HUES6 (cell line): ENCODE measurements around the gene KRT77.
A peak's percentile ranks its signal among the peaks of the same experiment; 100 is the strongest.
"Not testable (repeated sequence)": the region's sequence is repeated elsewhere in the genome, so short reads cannot be mapped to it uniquely, and the experiment has no call there.

Experiments
- H3K27ac ChIP-seq: 2 replicates; pipeline ENCODE4 v1.7.0; 2013; ENCODE audit warnings: low read depth, mild to moderate bottlenecking, low read length, inconsistent platforms
- H3K27me3 ChIP-seq: 2 replicates; pipeline ENCODE4 v1.6.1; 2013; ENCODE audit warnings: low read length; ENCODE audit not compliant: control insufficient read depth, insufficient read depth
- H3K36me3 ChIP-seq: 2 replicates; pipeline ENCODE4 v1.6.1; 2013; ENCODE audit warnings: low read length; ENCODE audit not compliant: control insufficient read depth, insufficient read depth
- H3K4me1 ChIP-seq: 2 replicates; pipeline ENCODE4 v1.6.1; 2013; ENCODE audit warnings: low read length; ENCODE audit not compliant: control insufficient read depth, insufficient read depth
- H3K4me3 ChIP-seq: 2 replicates; pipeline ENCODE4 v1.5.1; 2013; ENCODE audit warnings: low read depth, low read length
- H3K9ac ChIP-seq: one replicate; pipeline ENCODE4 v1.6.1; 2013; ENCODE audit warnings: mild to moderate bottlenecking, low read length
- H3K9me3 ChIP-seq: 2 replicates; pipeline ENCODE4 v1.6.1; 2013; ENCODE audit warnings: low read depth, low read length; ENCODE audit not compliant: control insufficient read depth, insufficient read depth

KRT77 gene

DNA sequence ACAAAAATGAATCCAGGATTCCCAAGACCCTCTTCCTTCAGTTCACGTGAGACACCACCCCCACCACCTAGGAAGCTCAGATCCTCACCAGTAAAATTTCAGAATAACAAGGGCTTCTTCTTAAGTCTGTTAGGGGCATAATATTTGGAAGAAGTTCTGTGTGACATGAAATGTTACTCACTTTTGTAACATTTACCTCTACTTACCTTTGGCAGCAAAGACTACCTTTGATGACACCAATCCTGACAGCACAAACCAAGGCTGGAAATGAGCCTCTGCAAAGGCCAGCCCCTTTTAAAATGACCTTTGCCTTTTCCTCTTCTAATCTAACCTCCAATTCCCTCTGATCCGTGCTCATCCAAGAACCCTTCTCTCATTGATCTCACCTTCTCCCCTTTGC, 19.4 kb upstream of the KRT77 start:
- no peak overlapping the region for H3K4me3 ChIP-seq

DNA sequence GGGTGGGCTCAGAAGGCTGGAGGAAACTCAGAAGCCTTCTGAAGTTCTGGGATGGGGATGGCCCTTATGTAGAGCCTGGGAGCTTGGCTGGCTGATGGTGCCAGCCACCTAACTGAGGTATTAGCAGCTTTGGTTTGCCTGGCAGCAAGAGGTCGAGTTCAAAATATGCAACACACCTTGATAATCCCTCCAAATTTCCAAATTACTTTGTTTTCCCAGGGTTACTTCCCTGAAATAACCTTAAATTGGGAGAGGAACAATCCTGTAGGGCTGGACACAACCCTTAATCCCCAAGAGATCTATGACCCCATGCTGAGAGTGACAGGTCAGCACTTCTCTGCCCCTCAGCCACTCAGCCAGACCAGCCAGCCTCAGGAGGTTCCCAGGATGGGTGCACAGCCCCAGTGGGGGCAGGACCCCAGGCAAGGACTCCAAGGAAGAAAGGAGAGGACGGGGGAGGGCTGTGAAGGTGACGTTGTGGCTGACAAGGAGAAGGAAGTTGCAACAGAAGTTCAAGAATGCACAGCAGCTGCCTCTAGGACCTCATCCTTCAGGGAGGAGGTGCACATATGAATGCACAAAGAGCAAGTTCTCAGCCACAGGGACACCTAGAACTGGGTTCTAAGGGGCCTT, 18.6 kb upstream of the KRT77 start:
- no peak overlapping the region for H3K27ac ChIP-seq
- no peaks in the 10 kb centered on the region for H3K36me3 ChIP-seq
- no peak overlapping the region for H3K4me3 ChIP-seq
- no peak overlapping the region for H3K9ac ChIP-seq
- H3K4me1 ChIP-seq, result no peaks in the 10 kb centered on the region
- H3K27me3 ChIP-seq, result peaks cover 28% of the 10 kb centered on the region; the same call in 1 of the 2 replicates
- no peaks in the 10 kb centered on the region for H3K9me3 ChIP-seq

More for the DNA sequence above, 19.4 kb upstream of the KRT77 start:
- Histone ChIP-seq H3K27me3 (peaks cover 32% of the 10 kb centered on the region; the same call in 1 of the 2 replicates), H3K4me1 (no peaks in the 10 kb centered on the region), H3K27ac (no peak overlapping the region), H3K9me3 (no peaks in the 10 kb centered on the region), H3K9ac (no peak overlapping the region), H3K36me3 (no peaks in the 10 kb centered on the region)

DNA sequence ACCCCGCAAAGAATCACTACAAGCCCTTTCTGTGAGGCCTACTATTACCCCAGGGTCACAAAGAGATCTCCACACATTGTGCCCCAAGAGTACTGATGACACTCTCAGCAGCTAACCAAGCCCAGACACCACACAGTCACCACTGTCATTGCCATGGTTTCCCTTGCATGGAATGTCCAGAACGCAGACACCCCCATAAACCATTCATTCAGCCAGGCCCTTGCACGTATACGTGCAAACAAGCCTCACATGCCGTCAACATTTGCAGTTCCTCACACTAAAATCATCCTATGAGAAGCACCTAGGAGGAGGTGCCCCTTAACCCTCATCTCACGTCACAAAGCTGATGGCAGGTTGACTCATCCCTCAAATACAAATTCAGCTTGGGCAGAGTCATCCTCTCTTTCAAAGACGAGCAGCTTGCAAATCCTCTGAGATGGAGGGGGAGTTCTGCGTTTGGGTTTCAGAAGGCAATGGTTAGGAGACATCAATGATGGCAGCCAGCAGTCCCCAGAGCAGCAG, 17.1 kb upstream of the KRT77 start:
- Histone ChIP-seq H3K4me3 (no peak overlapping the region), H3K27ac (no peak overlapping the region), H3K36me3 (no peaks in the 10 kb centered on the region), H3K4me1 (no peaks in the 10 kb centered on the region), H3K27me3 (peaks cover 30% of the 10 kb centered on the region), H3K9me3 (no peaks in the 10 kb centered on the region), H3K9ac (no peak overlapping the region)

DNA sequence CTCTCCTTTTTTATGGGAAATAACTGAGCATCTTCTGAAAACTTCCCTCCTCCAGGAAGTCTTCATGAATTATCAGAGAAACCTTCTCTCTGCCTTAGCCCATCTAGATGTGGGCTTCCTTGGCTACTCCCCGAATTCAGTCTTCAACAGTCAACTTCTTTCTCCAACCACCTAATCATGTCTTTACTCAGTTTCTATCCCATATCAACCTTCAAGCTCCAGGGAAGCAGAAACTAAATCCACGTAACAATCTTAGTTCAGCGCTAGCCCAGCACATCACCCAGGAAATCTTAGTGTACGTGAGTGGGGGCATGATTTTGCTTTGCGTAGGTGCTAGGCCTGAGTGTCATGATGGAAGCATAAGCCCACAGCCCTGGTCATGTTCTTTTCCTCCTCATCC, 12.7 kb upstream of the KRT77 start:
- peaks cover 51% of the 10 kb centered on the region for H3K27me3 ChIP-seq

DNA sequence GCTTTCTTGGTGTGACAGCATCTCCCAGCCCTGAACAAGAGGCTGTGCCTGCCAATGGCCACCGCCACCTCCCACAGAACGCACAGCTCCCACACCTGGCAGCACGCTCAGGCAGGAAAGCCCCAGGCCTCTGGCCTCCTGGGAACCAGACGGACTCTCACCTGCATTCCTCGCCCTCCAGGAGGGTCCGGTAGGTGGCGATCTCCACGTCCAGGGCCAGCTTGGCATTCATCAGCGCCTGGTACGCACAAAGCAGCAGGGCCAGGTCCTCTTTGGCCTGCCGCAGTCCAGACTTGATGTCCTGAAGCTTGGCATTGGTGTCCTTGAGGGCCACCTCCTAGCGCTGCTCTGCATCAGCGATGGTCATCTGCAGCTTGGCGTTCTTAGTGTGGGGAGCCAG, 12.1 kb upstream of the KRT77 start:
- Histone ChIP-seq H3K4me3 (no peak overlapping the region), H3K36me3 (no peaks in the 10 kb centered on the region), H3K4me1 (peaks cover 4% of the 10 kb centered on the region; the same call in 1 of the 2 replicates), H3K9ac (no peak overlapping the region), H3K27ac (no peak overlapping the region), H3K9me3 (no peaks in the 10 kb centered on the region), H3K27me3 (peaks cover 51% of the 10 kb centered on the region)

More for the DNA sequence above, 12.7 kb upstream of the KRT77 start:
- Histone ChIP-seq H3K9ac (no peak overlapping the region), H3K9me3 (no peaks in the 10 kb centered on the region), H3K27ac (no peak overlapping the region), H3K4me3 (no peak overlapping the region), H3K36me3 (no peaks in the 10 kb centered on the region), H3K4me1 (peaks cover 4% of the 10 kb centered on the region; the same call in 1 of the 2 replicates)

DNA sequence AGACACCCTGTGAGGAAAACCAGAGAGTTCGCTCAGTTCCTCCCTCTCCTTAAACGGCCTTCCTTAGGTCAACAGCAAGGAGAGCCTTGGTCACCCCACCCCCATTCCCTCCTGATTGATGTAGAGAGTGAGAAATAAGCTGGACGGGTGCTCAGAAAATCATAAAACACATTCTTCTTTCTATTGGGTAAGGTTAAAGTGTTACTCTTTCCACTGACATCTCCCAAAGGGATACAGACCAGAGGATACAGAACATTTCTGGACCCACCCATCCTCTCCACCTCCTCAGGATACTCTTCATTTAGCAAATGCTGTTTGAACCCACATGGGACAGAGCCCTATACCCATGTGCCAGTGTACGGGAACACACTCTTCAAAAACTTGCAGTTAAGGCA, 11.6 kb upstream of the KRT77 start:
- Histone ChIP-seq H3K4me1 (peaks cover 4% of the 10 kb centered on the region; the same call in 1 of the 2 replicates), H3K36me3 (no peaks in the 10 kb centered on the region), H3K4me3 (peak overlapping the region; percentile 56), H3K9me3 (no peaks in the 10 kb centered on the region), H3K9ac (no peak overlapping the region), H3K27me3 (peaks cover 51% of the 10 kb centered on the region), H3K27ac (no peak overlapping the region)

DNA sequence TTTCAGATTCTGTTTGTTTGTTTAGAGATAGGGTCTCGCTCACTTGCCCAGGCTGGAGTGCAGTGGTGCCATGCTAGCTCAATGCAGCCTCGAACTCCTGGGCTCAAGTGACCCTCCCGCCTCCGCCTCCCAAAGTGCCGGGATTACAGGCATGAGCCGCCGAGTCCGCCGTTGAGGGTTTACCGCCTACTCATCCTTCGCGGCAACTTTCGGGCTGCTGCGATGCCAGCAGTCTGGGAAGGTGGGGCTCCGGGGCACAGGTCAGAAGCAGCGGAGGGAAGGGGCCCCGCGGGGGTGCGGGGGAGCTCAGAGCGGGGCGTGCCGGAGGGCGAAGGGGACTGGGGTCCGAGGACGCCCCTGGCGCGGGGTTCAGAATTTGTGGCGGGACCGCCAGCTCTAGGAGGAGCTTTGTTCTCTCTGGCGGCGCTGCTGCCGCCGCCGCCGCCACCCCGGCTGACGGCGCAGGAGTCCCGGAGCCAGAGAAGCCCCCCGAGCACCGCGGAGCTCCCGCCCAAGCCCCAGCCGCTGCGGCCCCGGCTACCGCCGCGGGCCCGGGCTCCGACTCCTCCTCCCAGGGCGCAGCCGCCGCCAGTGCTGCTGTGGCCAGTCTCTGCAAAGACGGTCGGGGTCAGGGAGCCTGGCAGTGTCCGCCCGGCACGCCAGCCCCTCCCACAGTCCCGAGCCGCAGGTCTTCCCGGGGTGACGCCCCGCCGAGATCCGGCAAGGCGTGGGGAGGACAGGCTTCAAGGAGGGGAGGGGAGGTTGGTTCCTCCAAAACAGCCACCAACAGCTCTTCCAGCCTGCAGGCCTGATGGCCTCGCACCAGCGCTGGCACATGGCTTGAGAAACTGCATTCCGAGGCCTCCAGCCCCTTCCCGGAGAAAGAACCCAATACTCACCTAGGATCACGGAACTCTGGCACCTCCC, 10.9 kb upstream of the KRT77 start:
- peaks cover 4% of the 10 kb centered on the region; the same call in 1 of the 2 replicates for H3K4me1 ChIP-seq
- peak overlapping the region; percentile 56 for H3K4me3 ChIP-seq

DNA sequence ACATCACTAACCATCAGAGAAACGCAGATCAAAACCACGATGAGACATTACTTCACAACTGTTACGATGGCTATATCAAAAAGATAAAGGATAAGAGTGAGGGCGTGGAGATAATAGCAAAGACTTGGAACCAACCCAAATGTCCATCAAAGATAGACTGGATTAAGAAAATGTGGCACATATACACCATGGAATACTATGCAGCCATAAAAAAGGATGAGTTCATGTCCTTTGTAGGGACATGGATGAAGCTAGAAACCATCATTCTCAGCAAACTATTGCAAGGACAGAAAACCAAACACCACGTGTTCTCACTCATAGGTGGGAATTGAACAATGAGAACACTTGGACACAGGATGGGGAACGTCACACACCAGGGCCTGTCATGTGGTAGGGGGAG, 8.8 kb upstream of the KRT77 start:
- not testable (repeated sequence) for H3K9ac ChIP-seq, H3K27ac ChIP-seq, H3K36me3 ChIP-seq, H3K4me3 ChIP-seq, H3K9me3 ChIP-seq, H3K4me1 ChIP-seq
- H3K27me3 ChIP-seq, result peaks cover 55% of the 10 kb centered on the region

More for the DNA sequence above, 10.9 kb upstream of the KRT77 start:
- Histone ChIP-seq H3K27me3 (peaks cover 56% of the 10 kb centered on the region), H3K9me3 (no peaks in the 10 kb centered on the region), H3K27ac (no peak overlapping the region), H3K36me3 (no peaks in the 10 kb centered on the region), H3K9ac (no peak overlapping the region)

DNA sequence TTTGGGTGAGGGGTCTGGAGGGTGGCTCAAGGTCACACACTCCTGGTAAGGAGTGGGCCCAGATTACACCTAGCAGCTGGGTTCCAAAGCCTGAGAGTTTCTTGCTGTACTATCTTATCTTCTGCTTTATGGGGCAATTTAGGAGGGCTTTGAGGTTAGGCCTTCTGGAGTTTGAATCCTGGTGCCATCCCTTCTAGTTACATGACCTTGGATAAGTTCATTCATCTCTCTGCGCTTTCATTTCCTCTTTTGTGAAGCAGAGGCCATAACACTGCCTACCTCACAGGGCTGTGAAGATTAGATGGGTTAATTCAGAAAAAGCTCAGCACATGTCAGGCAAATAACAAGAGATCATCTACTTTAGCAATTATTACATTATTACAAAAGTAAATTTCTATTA, 7.4 kb upstream of the KRT77 start:
- H3K36me3 ChIP-seq, result no peaks in the 10 kb centered on the region
- no peak overlapping the region for H3K4me3 ChIP-seq
- H3K4me1 ChIP-seq, result peaks cover 4% of the 10 kb centered on the region; the same call in 1 of the 2 replicates
- no peaks in the 10 kb centered on the region for H3K9me3 ChIP-seq
- peaks cover 42% of the 10 kb centered on the region for H3K27me3 ChIP-seq
- H3K27ac ChIP-seq, result no peak overlapping the region
- no peak overlapping the region for H3K9ac ChIP-seq

DNA sequence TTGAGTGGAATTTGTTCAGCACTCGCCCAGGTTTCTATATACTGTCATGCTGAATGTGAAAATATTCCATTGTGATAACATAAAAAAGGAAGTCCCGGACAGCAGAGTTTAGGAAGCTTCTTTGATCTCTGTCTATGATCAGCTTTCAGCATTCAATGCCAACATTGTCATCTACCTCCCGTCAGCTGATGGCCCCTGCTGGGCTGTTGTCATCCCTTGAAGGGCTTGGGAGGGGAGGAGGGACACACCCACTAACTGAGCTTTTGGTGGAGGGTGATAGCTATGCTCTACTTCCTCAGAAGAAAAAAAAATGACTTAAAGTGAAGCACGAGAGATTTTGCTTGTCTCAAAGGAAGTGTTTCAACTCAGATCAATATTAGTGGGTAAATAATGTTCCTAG, 4.7 kb upstream of the KRT77 start:
- Histone ChIP-seq H3K27me3 (peaks cover 23% of the 10 kb centered on the region), H3K36me3 (no peaks in the 10 kb centered on the region), H3K9me3 (no peaks in the 10 kb centered on the region), H3K9ac (no peak overlapping the region), H3K27ac (no peak overlapping the region), H3K4me1 (no peaks in the 10 kb centered on the region), H3K4me3 (no peak overlapping the region)

DNA sequence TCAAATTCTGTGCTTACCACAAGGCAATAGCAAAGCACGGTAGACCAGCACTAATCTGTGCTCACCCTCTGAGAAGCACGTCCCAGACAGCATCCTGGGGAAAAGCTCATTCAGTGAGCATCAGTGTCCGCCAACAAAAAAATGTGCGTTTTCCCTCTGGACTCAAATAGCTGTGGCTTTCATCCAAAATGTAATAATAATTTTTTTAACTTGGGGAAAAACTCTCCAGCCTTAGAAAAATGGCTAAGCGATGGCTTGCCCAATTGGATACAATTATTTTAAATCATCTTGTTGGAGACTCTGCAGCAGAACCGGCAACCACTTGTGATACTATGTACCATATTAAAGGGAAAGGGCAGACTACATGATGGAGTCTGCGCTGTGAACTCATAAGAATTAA, 1.1 kb upstream of the KRT77 start:
- Histone ChIP-seq H3K9ac (no peak overlapping the region), H3K36me3 (no peaks in the 10 kb centered on the region), H3K9me3 (no peaks in the 10 kb centered on the region), H3K27ac (no peak overlapping the region), H3K27me3 (peaks cover 16% of the 10 kb centered on the region; the same call in 1 of the 2 replicates), H3K4me1 (no peaks in the 10 kb centered on the region), H3K4me3 (no peak overlapping the region)
